H9 (cell line): ENCODE data around the gene GOLGA6L7. TPM values are rescaled to one million over a fixed set of nuclear protein-coding genes. Genes with fewer than 3 reads are reported as not detected.

ENCODE experiments used
- DNase-seq: peaks from one replicate; pipeline ENCODE4 v3.0.0-alpha.2; 2017
- H2AFZ ChIP-seq: one replicate; pipeline ENCODE4 v1.6.1; 2013; ENCODE audit warnings: mild to moderate bottlenecking, low read length, control low read depth, moderate library complexity
- H2AK5ac ChIP-seq: 2 replicates; pipeline ENCODE4 v1.6.1; 2013; ENCODE audit warnings: low read length, control low read depth, mixed read lengths; ENCODE audit not compliant: insufficient read length
- H2BK120ac ChIP-seq: one replicate; pipeline ENCODE4 v1.6.1; 2013; ENCODE audit warnings: low read depth, mild to moderate bottlenecking, low read length, control low read depth, inconsistent platforms; ENCODE audit not compliant: poor library complexity, severe bottlenecking
- H2BK12ac ChIP-seq: 2 replicates; pipeline ENCODE4 v1.6.1; 2013; ENCODE audit warnings: low read length, control low read depth, mixed read lengths, low read depth; ENCODE audit not compliant: insufficient read length
- H2BK15ac ChIP-seq: 2 replicates; pipeline ENCODE4 v1.6.1; 2013; ENCODE audit warnings: low read depth, low read length, control low read depth
- H2BK20ac ChIP-seq: one replicate; pipeline ENCODE4 v1.6.1; 2013; ENCODE audit warnings: low read depth, mild to moderate bottlenecking, low read length, control low read depth, inconsistent platforms; ENCODE audit not compliant: poor library complexity, severe bottlenecking
- H2BK5ac ChIP-seq: 2 replicates; pipeline ENCODE4 v1.6.1; 2013; ENCODE audit warnings: low read length, control low read depth, mixed read lengths; ENCODE audit not compliant: insufficient read length
- H3K14ac ChIP-seq: 2 replicates; pipeline ENCODE4 v1.6.1; 2013; ENCODE audit warnings: low read length, control low read depth; ENCODE audit not compliant: insufficient read depth
- H3K18ac ChIP-seq: 2 replicates; pipeline ENCODE4 v1.6.1; 2013; ENCODE audit warnings: low read depth, mild to moderate bottlenecking, mixed read lengths, low read length, control low read depth; ENCODE audit not compliant: insufficient read length
- H3K23ac ChIP-seq: 2 replicates; pipeline ENCODE4 v1.6.1; 2013; ENCODE audit warnings: low read length, control low read depth, mixed read lengths, low read depth; ENCODE audit not compliant: insufficient read length
- H3K23me2 ChIP-seq: 2 replicates; pipeline ENCODE4 v1.6.1; 2013; ENCODE audit warnings: low read depth, mild to moderate bottlenecking, mixed read lengths, low read length, control low read depth; ENCODE audit not compliant: insufficient read length, poor library complexity, severe bottlenecking
- H3K27ac ChIP-seq: 2 replicates; pipeline ENCODE4 v1.5.1; 2013; ENCODE audit warnings: low read length, control low read depth, mixed read lengths, low read depth; ENCODE audit not compliant: insufficient read length
- H3K27me3 ChIP-seq: 2 replicates; pipeline ENCODE4 v1.6.1; 2013; ENCODE audit warnings: low read length, control low read depth, inconsistent platforms; ENCODE audit not compliant: insufficient read depth
- H3K4ac ChIP-seq: 2 replicates; pipeline ENCODE4 v1.6.1; 2013; ENCODE audit warnings: low read depth, mild to moderate bottlenecking, control low read depth, inconsistent platforms, low read length, moderate library complexity
- H3K4me1 ChIP-seq: 2 replicates; pipeline ENCODE4 v1.6.1; 2013; ENCODE audit warnings: low read length, control low read depth, inconsistent platforms; ENCODE audit not compliant: insufficient read depth
- H3K4me2 ChIP-seq: 2 replicates; pipeline ENCODE4 v1.6.1; 2013; ENCODE audit warnings: low read length, control low read depth, mixed read lengths; ENCODE audit not compliant: insufficient read length, insufficient read depth
- H3K56ac ChIP-seq: 2 replicates; pipeline ENCODE4 v1.6.1; 2013; ENCODE audit warnings: low read depth, mild to moderate bottlenecking, mixed read lengths, low read length, control low read depth; ENCODE audit not compliant: insufficient read length
- H3K79me1 ChIP-seq: 2 replicates; pipeline ENCODE4 v1.6.1; 2013; ENCODE audit warnings: low read depth, mild to moderate bottlenecking, moderate library complexity, low read length, control low read depth, inconsistent platforms; ENCODE audit not compliant: insufficient read depth, poor library complexity, severe bottlenecking
- H3K79me2 ChIP-seq: 2 replicates; pipeline ENCODE4 v1.6.1; 2013; ENCODE audit warnings: low read length, control low read depth, inconsistent platforms; ENCODE audit not compliant: insufficient read depth
- H3K9ac ChIP-seq: 2 replicates; pipeline ENCODE4 v1.6.1; 2013; ENCODE audit warnings: low read length, control low read depth, mixed read lengths; ENCODE audit not compliant: insufficient read length; ENCODE audit errors: extremely low read depth
- H3K9me3 ChIP-seq: one replicate; pipeline ENCODE4 v1.6.1; 2013; ENCODE audit warnings: low read depth, low read length, inconsistent platforms; ENCODE audit not compliant: control insufficient read depth
- H3T11ph ChIP-seq: one replicate; pipeline ENCODE4 v1.6.1; 2013; ENCODE audit warnings: mild to moderate bottlenecking, low read length, control low read depth, inconsistent platforms
- H4K20me1 ChIP-seq: one replicate; pipeline ENCODE4 v1.6.1; 2013; ENCODE audit not compliant: control insufficient read depth, insufficient read length, insufficient read depth
- H4K5ac ChIP-seq: 2 replicates; pipeline ENCODE4 v1.6.1; 2013; ENCODE audit warnings: low read depth, mild to moderate bottlenecking, mixed read lengths, low read length, control low read depth; ENCODE audit not compliant: insufficient read length
- H4K8ac ChIP-seq: replicated peaks from 2 replicates; pipeline ENCODE4 v1.6.1; 2013; ENCODE audit warnings: low read length, control low read depth, mixed read lengths, low read depth; ENCODE audit not compliant: insufficient read length
- H4K91ac ChIP-seq: 2 replicates; pipeline ENCODE4 v1.6.1; 2013; ENCODE audit warnings: low read depth, mild to moderate bottlenecking, moderate library complexity, mixed read lengths, low read length, control low read depth; ENCODE audit not compliant: insufficient read length
- H3K27ac Mint-ChIP-seq, 3 experiments: 2 replicates in 2 of 3; 3 replicates in 1 of 3; pipeline ENCODE4 v1.8.0; 2020 to 2021; ENCODE audit warnings: mixed read lengths in 3 of 3, mild to moderate bottlenecking in 1 of 3, moderate library complexity in 1 of 3
- H3K27me3 Mint-ChIP-seq: 2 replicates; pipeline ENCODE4 v1.8.0; 2021; ENCODE audit warnings: low read depth, mild to moderate bottlenecking, moderate library complexity, mixed read lengths
- H3K36me3 Mint-ChIP-seq, 3 experiments: 2 replicates in 2 of 3; 3 replicates in 1 of 3; pipeline ENCODE4 v1.8.0; 2020 to 2021; ENCODE audit warnings: low read depth in 3 of 3, mixed read lengths in 3 of 3; ENCODE audit not compliant: insufficient read depth in 1 of 3
- H3K4me1 Mint-ChIP-seq, 2 experiments: 2 replicates each; pipeline ENCODE4 v1.8.0; 2020; ENCODE audit warnings: mixed read lengths in 2 of 2
- H3K4me3 Mint-ChIP-seq, 2 experiments: 2 replicates in 1 of 2; 3 replicates in 1 of 2; pipeline ENCODE4 v1.8.0; 2020 to 2021; ENCODE audit warnings: mild to moderate bottlenecking in 2 of 2, mixed read lengths in 2 of 2, moderate library complexity in 1 of 2
- H3K9me3 Mint-ChIP-seq, 2 experiments: 2 replicates in 1 of 2; 3 replicates in 1 of 2; pipeline ENCODE4 v1.8.0; 2020; ENCODE audit warnings: mild to moderate bottlenecking in 2 of 2, mixed read lengths in 2 of 2, moderate library complexity in 1 of 2
- CTCF ChIP-seq: fragments of 200-600 bp; sonication (generic); conservative IDR thresholded peaks from 3 replicates; pipeline ENCODE4 v1.8.0; 2021; ENCODE audit warnings: antibody characterized with exemption, mild to moderate bottlenecking
- WGBS: extraction: QIAGEN DNeasy Blood & Tissue Kit; methylation state at CpG from one replicate; pipeline ENCODE4 v1.1.7; 2013; ENCODE audit warnings: missing lambda C conversion rate, low lambda C conversion rate, mixed read lengths; ENCODE audit not compliant: insufficient read length; ENCODE audit errors: extremely low coverage; 5-methylcytosine and 5-hydroxymethylcytosine counted together
- total RNA-seq: library from RNA; stranded (reverse); gene quantifications from 2 replicates; pipeline ENCODE4 v1.2.1, GENCODE V29; 2021

Gene GOLGA6L7
- total RNA-seq, 1 experiment from 2014 or later, result not detected

DNA sequence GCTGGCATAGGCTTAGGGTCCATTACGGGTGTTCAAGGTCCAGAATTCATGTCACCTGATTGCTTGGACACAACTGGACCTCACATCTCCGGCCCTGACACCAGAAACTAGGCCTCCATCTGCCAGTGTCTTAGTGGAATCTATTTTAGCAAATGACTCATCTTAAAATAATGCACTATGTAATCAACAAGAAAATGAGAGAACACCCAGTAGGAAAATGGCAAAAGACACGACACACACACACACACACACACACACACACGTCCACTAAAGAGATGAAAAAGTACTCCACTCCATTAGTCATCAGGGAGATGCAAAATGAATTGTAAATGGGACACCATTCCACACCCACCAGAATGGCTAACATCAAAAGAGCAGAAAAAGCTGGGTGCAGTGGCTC is 48.5 kb upstream of the GOLGA6L7 start:
- Histone ChIP-seq H3K4ac (no peak overlapping the region), H4K5ac (no peak overlapping the region), H4K20me1 (peaks cover 2% of the 10 kb centered on the region), H2AFZ (no peak overlapping the region), H3K9me3 (peaks cover 3% of the 10 kb centered on the region), H2BK5ac (no peak overlapping the region), H3K23me2 (no peaks in the 10 kb centered on the region), H3K27ac (no peak overlapping the region), H3K79me1 (no peaks in the 10 kb centered on the region), H2BK15ac (no peak overlapping the region), H3K9ac (no peak overlapping the region), H3K56ac (no peak overlapping the region), H2BK120ac (no peak overlapping the region), H2BK20ac (no peak overlapping the region), H3T11ph (no peak overlapping the region), H2BK12ac (no peak overlapping the region), H3K4me1 (no peaks in the 10 kb centered on the region), H3K14ac (no peak overlapping the region), H4K91ac (no peak overlapping the region), H3K18ac (no peak overlapping the region), H3K4me2 (no peak overlapping the region), H4K8ac (no peak overlapping the region), H3K27me3 (no peaks in the 10 kb centered on the region), H2AK5ac (no peak overlapping the region), H3K23ac (no peak overlapping the region), H3K79me2 (no peaks in the 10 kb centered on the region; the same call in 1 of the 2 replicates)
- Mint-ChIP-seq H3K27ac (no peak overlapping the region), H3K9me3 (peaks cover 13 to 17% of the 10 kb centered on the region in 2 experiments), H3K4me1 (peaks cover 3 to 4% of the 10 kb centered on the region in 2 experiments; a peak in 3 of 4 replicates), H3K27me3 (no peaks in the 10 kb centered on the region; the same call in 1 of the 2 replicates), H3K4me3 (no peak overlapping the region), H3K36me3 (peaks cover 10 to 21% (median 20%) of the 10 kb centered on the region in 3 experiments)
- TF ChIP-seq CTCF, result no peak
- no peak for DNase-seq
- no CpG with 5 or more reads among the region's 4 CpGs for WGBS
